Suppressor macrophage (primary cell): ENCODE data around the gene MRPS34.
A peak's percentile ranks its signal among the peaks of the same experiment; 100 is the strongest.

Experiments used
- DNase-seq, 4 experiments: peaks; one replicate each; pipeline ENCODE4 v3.0.0-alpha.2; 2020 to 2022

Gene MRPS34

GRCh38 chr16:1794221-1794871 lies 21.4 kb upstream of the MRPS34 start:
- DNase-seq: no peak

- DNase-seq: no peak
Measured at GRCh38 chr16:1793578-1794220, 20.8 kb upstream of the MRPS34 start, which contains the start of gene IGFALS. Gene IGFALS (minus strand): TSS chr16:1793705. CDS start chr16:1793652, 53 bp downstream.

GRCh38 chr16:1792836-1793577 lies 20.1 kb upstream of the MRPS34 start:
- DNase-seq: no peak

GRCh38 chr16:1791943-1792812 lies 19.2 kb upstream of the MRPS34 start:
- no peak for DNase-seq

GRCh38 chr16:1791256-1791942 lies 18.5 kb upstream of the MRPS34 start:
- DNase-seq: no peak

GRCh38 chr16:1790611-1791255 lies 17.8 kb upstream of the MRPS34 start:
- DNase-seq: no peak

- no peak for DNase-seq
Measured at GRCh38 chr16:1790261-1790610, 17.3 kb upstream of the MRPS34 start.

- DNase-seq: no peak
Measured at GRCh38 chr16:1789643-1790045, 16.7 kb upstream of the MRPS34 start.

- no peak for DNase-seq
Measured at GRCh38 chr16:1788708-1789100, 15.8 kb upstream of the MRPS34 start.

- DNase-seq: no peak
Measured at GRCh38 chr16:1788095-1788707, 15.3 kb upstream of the MRPS34 start.

- DNase-seq: no peak
Measured at GRCh38 chr16:1787322-1788094, 14.6 kb upstream of the MRPS34 start.

- DNase-seq: no peak
Measured at GRCh38 chr16:1787056-1787321, 14.1 kb upstream of the MRPS34 start.

GRCh38 chr16:1786242-1787055 lies 13.5 kb upstream of the MRPS34 start:
- DNase-seq: no peak

- DNase-seq: no peak
Measured at GRCh38 chr16:1785846-1786170, 12.9 kb upstream of the MRPS34 start.

- no peak for DNase-seq
Measured at GRCh38 chr16:1784977-1785845, 12.3 kb upstream of the MRPS34 start.

GRCh38 chr16:1782408-1783264 lies 9.7 kb upstream of the MRPS34 start, which contains the start of the genes NUBP2 and SPSB3:
Gene NUBP2 (plus strand): TSS chr16:1782960. CDS start chr16:1783021, 61 bp downstream.
Gene SPSB3 (minus strand): TSS chr16:1782571. CDS start chr16:1781483, 1,088 bp downstream.
- DNase-seq: peak; percentile 100

- peak; percentile 41 to 71 (median 54) for DNase-seq
Measured at GRCh38 chr16:1781758-1782407, 8.9 kb upstream of the MRPS34 start.
